Gastrocnemius medialis (tissue), 4 donors: ENCODE results near the gene NRG3.

Source experiments
- POLR2A ChIP-seq, 2 donors: fragments of 450-650 bp; IDR thresholded peaks; one replicate each; pipeline ENCODE4 v1.6.1; 2017; ENCODE audit warnings: antibody characterized with exemption in 2 of 2, mild to moderate bottlenecking in 2 of 2, moderate library complexity in 2 of 2
- TF ChIP-seq, protein P1 (sequence below), 5 experiments: fragments of 450-650 bp in 3 of 5; fragments of 200-600 bp in 2 of 5; sonication (generic) in 2 of 5; IDR thresholded peaks in 4 of 5; conservative IDR thresholded peaks in 1 of 5; 1 replicate in 4 of 5; 2 replicates in 1 of 5; pipeline ENCODE4 v1.5.1; 2016 to 2019; ENCODE audit warnings: antibody characterized with exemption in 5 of 5, mild to moderate bottlenecking in 3 of 5, moderate library complexity in 3 of 5

GRCh38 chr10:81905161-81905560 is 30.2 kb downstream of the NRG3 start:
- TF ChIP-seq, protein P1, sequence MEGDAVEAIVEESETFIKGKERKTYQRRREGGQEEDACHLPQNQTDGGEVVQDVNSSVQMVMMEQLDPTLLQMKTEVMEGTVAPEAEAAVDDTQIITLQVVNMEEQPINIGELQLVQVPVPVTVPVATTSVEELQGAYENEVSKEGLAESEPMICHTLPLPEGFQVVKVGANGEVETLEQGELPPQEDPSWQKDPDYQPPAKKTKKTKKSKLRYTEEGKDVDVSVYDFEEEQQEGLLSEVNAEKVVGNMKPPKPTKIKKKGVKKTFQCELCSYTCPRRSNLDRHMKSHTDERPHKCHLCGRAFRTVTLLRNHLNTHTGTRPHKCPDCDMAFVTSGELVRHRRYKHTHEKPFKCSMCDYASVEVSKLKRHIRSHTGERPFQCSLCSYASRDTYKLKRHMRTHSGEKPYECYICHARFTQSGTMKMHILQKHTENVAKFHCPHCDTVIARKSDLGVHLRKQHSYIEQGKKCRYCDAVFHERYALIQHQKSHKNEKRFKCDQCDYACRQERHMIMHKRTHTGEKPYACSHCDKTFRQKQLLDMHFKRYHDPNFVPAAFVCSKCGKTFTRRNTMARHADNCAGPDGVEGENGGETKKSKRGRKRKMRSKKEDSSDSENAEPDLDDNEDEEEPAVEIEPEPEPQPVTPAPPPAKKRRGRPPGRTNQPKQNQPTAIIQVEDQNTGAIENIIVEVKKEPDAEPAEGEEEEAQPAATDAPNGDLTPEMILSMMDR (IDR thresholded peaks at IDR 0.05 in 4 of 5, conservative IDR thresholded peaks at IDR 0.05 in 1 of 5), result no peak
- no peak for TF ChIP-seq POLR2A (IDR thresholded peaks at IDR 0.05)
